ENCODE data around the gene HYOU1. TPM values are rescaled to one million over a fixed set of nuclear protein-coding genes. Genes with fewer than 3 reads are reported as not detected.

Gene HYOU1
- total RNA-seq, 2 experiments from 2014 or later, result 127 to 136 TPM

GRCh38 chr11:118997627-118998387, 59.2 kb downstream of the HYOU1 start, which contains the start of gene CENATAC:
Gene CENATAC, plus strand, starts transcription at chr11:118998138. Its CDS starts 60 bp downstream, at chr11:118998198.
- Mint-ChIP-seq H3K27ac (peak within 1 kb of the TSS; percentile 94), H3K36me3 (peaks cover 35% of the 10 kb centered on the region), H3K9me3 (no peaks in the 10 kb centered on the region), H3K4me3 (peak within 1 kb of the TSS; percentile 88), H3K27me3 (no peaks in the 10 kb centered on the region), H3K4me1 (ENCODE audit: low read depth) (peaks cover 28% of the 10 kb centered on the region)
- CTCF ChIA-PET, result interaction anchor here (0.8 to 1.8 kb wide), 7 partner anchors 18 to 308 kb away, joined by 3 to 7 read pairs (median 3); partner anchors contain the start of genes RPS25 and TRAPPC4
- intact Hi-C loops (cut with micrococcal nuclease), result loop anchor here (1.0 to 5.0 kb wide), 5 partner anchors 20 to 694 kb away; partner anchors contain the start of genes CD3E, DDX6, RPS25 and SLC37A4
- POLR2A ChIA-PET, result interaction anchor here (0.5 to 2.2 kb wide), 13 partner anchors 14 to 207 kb away, joined by 3 to 23 read pairs (median 5); partner anchors contain the start of genes BCL9L, DDX6, DPAGT1 and RPS25
- peak; percentile 98 for DNase-seq

- CTCF ChIA-PET, result interaction anchor here (0.8 to 1.8 kb wide), 7 partner anchors 19 to 307 kb away, joined by 3 to 7 read pairs (median 3); partner anchors contain the start of genes RPS25 and TRAPPC4
- POLR2A ChIA-PET, result interaction anchor here (0.5 to 2.2 kb wide), 12 partner anchors 18 to 207 kb away, joined by 3 to 23 read pairs (median 5); partner anchors contain the start of genes BCL9L, DDX6, DPAGT1 and RPS25
- Mint-ChIP-seq H3K9me3 (no peaks in the 10 kb centered on the region), H3K36me3 (peaks cover 32% of the 10 kb centered on the region), H3K27ac (peak overlapping the region; percentile 94), H3K4me3 (peak overlapping the region; percentile 88), H3K4me1 (ENCODE audit: low read depth) (peaks cover 28% of the 10 kb centered on the region), H3K27me3 (no peaks in the 10 kb centered on the region)
- DNase-seq, result peak; percentile 72
- intact Hi-C loops (cut with micrococcal nuclease), result loop anchor here (1.0 to 5.0 kb wide), 2 partner anchors 69 to 205 kb away; partner anchors contain the start of gene DDX6
Observed at GRCh38 chr11:118996926-118997626, 59.9 kb downstream of the HYOU1 start.

Small RNA genes lying within 50 kb of the gene (microRNA-seq; reads per million reads assigned to microRNA genes)
- not detected for gene MIR3656 (ENCODE audit: borderline microRNAs expressed, borderline number of aligned reads, borderline replicate concordance)

Other genes with a start within 250 kb of the HYOU1 start
- gene CXCR5, start 173.3 kb downstream of the HYOU1 start, total RNA-seq, result 10 to 100 TPM; 28.0 to 28.3 TPM
- 10 to 100 TPM; 28.2 to 31.8 TPM for gene BCL9L, start 131.3 kb downstream of the HYOU1 start, total RNA-seq
- gene UPK2, start 100.9 kb downstream of the HYOU1 start, total RNA-seq, result not detected
- not detected for gene FOXR1, start 85.4 kb downstream of the HYOU1 start, total RNA-seq
- gene CENATAC, start 59.1 kb downstream of the HYOU1 start, total RNA-seq, result 10 to 100 TPM; 21.4 to 22.3 TPM
- gene RPS25, start 38.9 kb downstream of the HYOU1 start, total RNA-seq, result 1,000 to 10,000 TPM; 1,852 to 1,922 TPM
- 10 to 100 TPM; 86.4 to 87.8 TPM for gene TRAPPC4, start 38.4 kb downstream of the HYOU1 start, total RNA-seq
- gene SLC37A4, start 26.3 kb downstream of the HYOU1 start, total RNA-seq, result 10 to 100 TPM; 33.4 to 37.0 TPM
- 10 to 100 TPM; 19.2 to 21.1 TPM for gene VPS11, start 10.6 kb upstream of the HYOU1 start, total RNA-seq
- 10 to 100 TPM; 31.2 to 33.8 TPM for gene HMBS, start 27.7 kb upstream of the HYOU1 start, total RNA-seq
- gene DPAGT1, start 44.6 kb upstream of the HYOU1 start, total RNA-seq, result 10 to 100 TPM; 64.4 to 66.9 TPM
- gene C2CD2L, start 50.1 kb upstream of the HYOU1 start, total RNA-seq, result 10 to 100 TPM; 23.6 to 25.2 TPM
- gene HINFP, start 64.4 kb upstream of the HYOU1 start, total RNA-seq, result 10 to 100 TPM; 22.3 to 24.3 TPM
- gene ABCG4, start 91.8 kb upstream of the HYOU1 start, total RNA-seq, result not detected
- gene NLRX1, start 111.5 kb upstream of the HYOU1 start, total RNA-seq, result 10 to 100 TPM; 18.4 to 18.7 TPM
- under 1 TPM in 1 of 2 experiments, not detected in 1; 0.36 TPM for gene NHERF4, start 128.3 kb upstream of the HYOU1 start, total RNA-seq
- gene CBL, start 149.1 kb upstream of the HYOU1 start, total RNA-seq, result 10 to 100 TPM; 30.8 to 31.2 TPM